Neural cell (in vitro differentiated cells): ENCODE measurements around the gene NUFIP2. TPM values are rescaled to one million over a fixed set of nuclear protein-coding genes. Genes with fewer than 3 reads are reported as not detected.

Source experiments
- H2AFZ ChIP-seq: fragments of 200-600, 300-800 bp; sonication (generic), shearing (Covaris generic); 2 replicates; pipeline ENCODE4 v1.6.0; 2014; ENCODE audit warnings: low read depth, mild to moderate bottlenecking, antibody characterized with exemption, low read length, moderate library complexity
- H3F3A ChIP-seq: fragments of 200-600 bp; shearing (Covaris generic); 2 replicates; pipeline ENCODE4 v1.6.1; 2016; ENCODE audit warnings: mild to moderate bottlenecking, moderate library complexity, mixed read lengths, antibody characterized with exemption, low read length; ENCODE audit not compliant: insufficient read depth, poor library complexity, severe bottlenecking
- H3K27ac ChIP-seq: fragments of 200-600, 300-800 bp; sonication (generic), shearing (Covaris generic); 2 replicates; pipeline ENCODE4 v1.5.1; 2014; ENCODE audit warnings: mild to moderate bottlenecking, low read length, moderate library complexity
- H3K27me3 ChIP-seq: fragments of 300-800, 200-600 bp; sonication (generic), shearing (Covaris generic); 2 replicates; pipeline ENCODE4 v1.6.0; 2014; ENCODE audit warnings: mild to moderate bottlenecking, low read depth, low read length, moderate library complexity; ENCODE audit not compliant: insufficient read depth
- H3K36me3 ChIP-seq: fragments of 300-800, 200-600 bp; sonication (generic), shearing (Covaris generic); 2 replicates; pipeline ENCODE4 v1.5.1; 2014; ENCODE audit warnings: mild to moderate bottlenecking, antibody characterized with exemption, low read length, moderate library complexity; ENCODE audit not compliant: insufficient read depth
- H3K4me2 ChIP-seq: fragments of 300-800, 200-600 bp; sonication (generic), shearing (Covaris generic); 2 replicates; pipeline ENCODE4 v1.6.0; 2014; ENCODE audit warnings: mild to moderate bottlenecking, low read length
- H3K4me3 ChIP-seq: fragments of 300-800, 200-600 bp; sonication (generic), shearing (Covaris generic); 2 replicates; pipeline ENCODE4 v1.5.1; 2014; ENCODE audit warnings: mild to moderate bottlenecking, low read length, moderate library complexity
- H3K79me2 ChIP-seq: fragments of 200-600 bp; shearing (Covaris generic); replicated peaks from 2 replicates; pipeline ENCODE4 v1.6.0; 2014; ENCODE audit warnings: mild to moderate bottlenecking, low read length, moderate library complexity; ENCODE audit not compliant: insufficient read depth
- H3K9ac ChIP-seq: fragments of 300-800, 200-600 bp; sonication (generic), shearing (Covaris generic); 2 replicates; pipeline ENCODE4 v1.6.1; 2016; ENCODE audit warnings: mild to moderate bottlenecking, low read length, mixed read lengths
- H3K9me2 ChIP-seq: fragments of 200-600 bp; shearing (Covaris generic); 2 replicates; pipeline ENCODE4 v1.6.1; 2016; ENCODE audit warnings: mild to moderate bottlenecking, low read length, mixed read lengths; ENCODE audit not compliant: insufficient read depth
- H3K9me3 ChIP-seq: fragments of 200-600, 300-800 bp; sonication (generic), shearing (Covaris generic); 2 replicates; pipeline ENCODE4 v1.6.1; 2016; ENCODE audit warnings: mild to moderate bottlenecking, mixed run types, low read length, moderate library complexity, mixed read lengths
- H4K20me1 ChIP-seq: fragments of 200-600 bp; shearing (Covaris generic); 2 replicates; pipeline ENCODE4 v1.6.1; 2016; ENCODE audit warnings: mild to moderate bottlenecking, mixed run types; ENCODE audit not compliant: insufficient read depth
- EP300 ChIP-seq: fragments of 450-650 bp; conservative IDR thresholded peaks from 2 replicates; pipeline ENCODE4 v1.6.1; 2014; ENCODE audit warnings: antibody characterized with exemption, mild to moderate bottlenecking, moderate library complexity; ENCODE audit not compliant: poor library complexity, severe bottlenecking
- EZH2 ChIP-seq: fragments of 200-600, 300-800 bp; shearing (Covaris generic), sonication (generic); IDR thresholded peaks from 2 replicates; pipeline ENCODE4 v1.6.1; 2014; ENCODE audit warnings: antibody characterized with exemption, low read length, borderline replicate concordance, mild to moderate bottlenecking; ENCODE audit not compliant: insufficient read depth, poor library complexity, severe bottlenecking
- MXI1 ChIP-seq: fragments of 450-650 bp; conservative IDR thresholded peaks from 2 replicates; pipeline ENCODE4 v1.6.1; 2014; ENCODE audit warnings: antibody characterized with exemption, mild to moderate bottlenecking; ENCODE audit not compliant: poor library complexity, severe bottlenecking
- POLR2AphosphoS5 ChIP-seq: IDR thresholded peaks from 2 replicates; pipeline ENCODE4 v1.6.1; 2012
- RAD21 ChIP-seq: fragments of 450-650 bp; conservative IDR thresholded peaks from 2 replicates; pipeline ENCODE4 v1.6.1; 2014; ENCODE audit warnings: antibody characterized with exemption, mild to moderate bottlenecking, moderate library complexity
- SMC3 ChIP-seq: fragments of 450-650 bp; conservative IDR thresholded peaks from 2 replicates; pipeline ENCODE4 v1.6.1; 2014; ENCODE audit warnings: antibody characterized with exemption, mild to moderate bottlenecking, moderate library complexity; ENCODE audit not compliant: poor library complexity
- TAF1 ChIP-seq: IDR thresholded peaks from 2 replicates; pipeline ENCODE4 v1.6.1; 2012; ENCODE audit warnings: low read depth
- polyA plus RNA-seq: library from polyadenylated mRNA; depleted of rRNA; stranded (reverse); fragments of >200 nt; gene quantifications from 2 replicates; pipeline ENCODE4 v1.2.3, GENCODE V29; 2014
- TF ChIP-seq, protein P1 (sequence below): IDR thresholded peaks from 2 replicates; pipeline ENCODE4 v1.6.1; 2012; ENCODE audit warnings: borderline replicate concordance
- TF ChIP-seq, protein P2 (sequence below): fragments of 450-650 bp; IDR thresholded peaks from 2 replicates; pipeline ENCODE4 v1.5.1; 2014; ENCODE audit warnings: antibody characterized with exemption, mild to moderate bottlenecking, moderate library complexity; ENCODE audit not compliant: poor library complexity, severe bottlenecking

The NUFIP2 gene
- polyA plus RNA-seq, 1 donor from 2014 or later = 22.4 TPM

DNA sequence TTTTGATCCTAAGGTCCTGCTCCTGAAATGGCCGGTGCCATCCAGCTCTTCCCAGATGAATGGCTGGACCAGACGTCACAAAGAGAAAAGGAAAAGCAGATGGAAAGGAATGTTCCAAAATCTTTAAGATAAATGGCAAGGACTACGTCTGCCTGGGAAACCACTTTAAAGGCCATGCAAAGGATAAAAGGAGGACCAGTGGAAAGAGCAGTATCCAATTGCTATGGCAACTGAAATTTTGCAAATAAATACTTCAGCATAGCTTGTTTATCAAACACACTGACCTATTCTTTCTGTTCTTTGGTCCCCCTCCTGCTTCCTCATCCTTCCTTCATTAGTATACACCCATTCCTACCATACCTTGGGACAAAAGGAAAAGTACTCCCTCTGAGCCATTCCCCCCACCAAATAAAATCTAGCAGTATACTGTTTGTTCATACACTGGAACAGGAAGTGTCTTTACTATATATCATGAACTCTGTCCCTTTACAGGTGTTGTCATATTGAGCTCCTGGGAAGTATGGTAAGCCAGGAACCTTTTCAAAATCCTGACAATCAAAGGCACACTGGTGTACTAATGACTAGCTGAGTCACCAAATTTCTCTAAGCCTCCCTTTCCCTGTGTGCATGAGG, 37.2 kb upstream of the NUFIP2 start:
- Histone ChIP-seq H2AFZ (no peak overlapping the region), H3K4me3 (no peak overlapping the region), H3K36me3 (no peaks in the 10 kb centered on the region), H3K79me2 (no peaks in the 10 kb centered on the region), H3K9ac (no peak overlapping the region), H3K4me2 (no peak overlapping the region), H3K27ac (no peak overlapping the region), H4K20me1 (no peaks in the 10 kb centered on the region), H3F3A (no peaks in the 10 kb centered on the region), H3K9me2 (no peaks in the 10 kb centered on the region), H3K27me3 (no peaks in the 10 kb centered on the region), H3K9me3 (no peaks in the 10 kb centered on the region)
- TF ChIP-seq, protein P1, sequence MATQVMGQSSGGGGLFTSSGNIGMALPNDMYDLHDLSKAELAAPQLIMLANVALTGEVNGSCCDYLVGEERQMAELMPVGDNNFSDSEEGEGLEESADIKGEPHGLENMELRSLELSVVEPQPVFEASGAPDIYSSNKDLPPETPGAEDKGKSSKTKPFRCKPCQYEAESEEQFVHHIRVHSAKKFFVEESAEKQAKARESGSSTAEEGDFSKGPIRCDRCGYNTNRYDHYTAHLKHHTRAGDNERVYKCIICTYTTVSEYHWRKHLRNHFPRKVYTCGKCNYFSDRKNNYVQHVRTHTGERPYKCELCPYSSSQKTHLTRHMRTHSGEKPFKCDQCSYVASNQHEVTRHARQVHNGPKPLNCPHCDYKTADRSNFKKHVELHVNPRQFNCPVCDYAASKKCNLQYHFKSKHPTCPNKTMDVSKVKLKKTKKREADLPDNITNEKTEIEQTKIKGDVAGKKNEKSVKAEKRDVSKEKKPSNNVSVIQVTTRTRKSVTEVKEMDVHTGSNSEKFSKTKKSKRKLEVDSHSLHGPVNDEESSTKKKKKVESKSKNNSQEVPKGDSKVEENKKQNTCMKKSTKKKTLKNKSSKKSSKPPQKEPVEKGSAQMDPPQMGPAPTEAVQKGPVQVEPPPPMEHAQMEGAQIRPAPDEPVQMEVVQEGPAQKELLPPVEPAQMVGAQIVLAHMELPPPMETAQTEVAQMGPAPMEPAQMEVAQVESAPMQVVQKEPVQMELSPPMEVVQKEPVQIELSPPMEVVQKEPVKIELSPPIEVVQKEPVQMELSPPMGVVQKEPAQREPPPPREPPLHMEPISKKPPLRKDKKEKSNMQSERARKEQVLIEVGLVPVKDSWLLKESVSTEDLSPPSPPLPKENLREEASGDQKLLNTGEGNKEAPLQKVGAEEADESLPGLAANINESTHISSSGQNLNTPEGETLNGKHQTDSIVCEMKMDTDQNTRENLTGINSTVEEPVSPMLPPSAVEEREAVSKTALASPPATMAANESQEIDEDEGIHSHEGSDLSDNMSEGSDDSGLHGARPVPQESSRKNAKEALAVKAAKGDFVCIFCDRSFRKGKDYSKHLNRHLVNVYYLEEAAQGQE = no peak
- TF ChIP-seq MXI1 (no peak), EP300 (no peak), POLR2AphosphoS5 (no peak), TAF1 (no peak), RAD21 (no peak), EZH2 (no peak), SMC3 (no peak)
- TF ChIP-seq, protein P2, sequence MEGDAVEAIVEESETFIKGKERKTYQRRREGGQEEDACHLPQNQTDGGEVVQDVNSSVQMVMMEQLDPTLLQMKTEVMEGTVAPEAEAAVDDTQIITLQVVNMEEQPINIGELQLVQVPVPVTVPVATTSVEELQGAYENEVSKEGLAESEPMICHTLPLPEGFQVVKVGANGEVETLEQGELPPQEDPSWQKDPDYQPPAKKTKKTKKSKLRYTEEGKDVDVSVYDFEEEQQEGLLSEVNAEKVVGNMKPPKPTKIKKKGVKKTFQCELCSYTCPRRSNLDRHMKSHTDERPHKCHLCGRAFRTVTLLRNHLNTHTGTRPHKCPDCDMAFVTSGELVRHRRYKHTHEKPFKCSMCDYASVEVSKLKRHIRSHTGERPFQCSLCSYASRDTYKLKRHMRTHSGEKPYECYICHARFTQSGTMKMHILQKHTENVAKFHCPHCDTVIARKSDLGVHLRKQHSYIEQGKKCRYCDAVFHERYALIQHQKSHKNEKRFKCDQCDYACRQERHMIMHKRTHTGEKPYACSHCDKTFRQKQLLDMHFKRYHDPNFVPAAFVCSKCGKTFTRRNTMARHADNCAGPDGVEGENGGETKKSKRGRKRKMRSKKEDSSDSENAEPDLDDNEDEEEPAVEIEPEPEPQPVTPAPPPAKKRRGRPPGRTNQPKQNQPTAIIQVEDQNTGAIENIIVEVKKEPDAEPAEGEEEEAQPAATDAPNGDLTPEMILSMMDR = no peak

DNA sequence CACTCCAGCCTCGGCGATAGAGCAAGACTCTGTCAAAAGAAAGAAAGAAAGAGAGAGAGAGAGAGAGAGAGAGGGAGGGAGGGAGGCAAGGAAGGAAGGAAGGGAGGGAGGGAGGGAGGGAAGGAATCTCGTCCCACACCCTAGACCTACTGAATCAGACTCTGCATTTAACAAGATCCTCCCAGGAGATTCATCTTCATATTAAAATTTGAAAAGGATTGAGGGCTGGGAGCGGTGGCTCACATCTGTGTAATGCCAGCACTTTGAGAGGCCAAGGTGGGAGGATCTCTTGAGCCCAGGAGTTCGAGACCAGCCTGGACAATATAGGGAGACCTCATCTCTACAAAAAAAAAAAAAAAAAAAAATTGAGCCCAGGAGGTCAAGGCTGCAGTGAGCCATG, 33.5 kb upstream of the NUFIP2 start:
- Histone ChIP-seq H4K20me1 (no peaks in the 10 kb centered on the region), H3K9me2 (no peaks in the 10 kb centered on the region), H3K27me3 (no peaks in the 10 kb centered on the region), H3K9me3 (no peaks in the 10 kb centered on the region), H3K27ac (no peak overlapping the region), H3K9ac (no peak overlapping the region), H3K4me2 (no peak overlapping the region), H2AFZ (no peak overlapping the region), H3F3A (no peaks in the 10 kb centered on the region), H3K36me3 (no peaks in the 10 kb centered on the region), H3K4me3 (no peak overlapping the region), H3K79me2 (no peaks in the 10 kb centered on the region)
- TF ChIP-seq SMC3 = no peak
- TF ChIP-seq EP300 = no peak
- TF ChIP-seq RAD21 = no peak
- TF ChIP-seq, protein P2 = no peak
- TF ChIP-seq TAF1 = no peak
- no peak for TF ChIP-seq POLR2AphosphoS5
